Nephron (organoid): Measurements from ENCODE around the gene PDLIM5.

Source experiments
- H3K27ac Mint-ChIP-seq, 3 experiments: 2 replicates each; pipeline ENCODE4 v1.8.0; 2020; ENCODE audit warnings: mixed read lengths in 3 of 3, mild to moderate bottlenecking in 2 of 3, moderate library complexity in 1 of 3
- H3K27me3 Mint-ChIP-seq: 2 replicates; pipeline ENCODE4 v1.8.0; 2021; ENCODE audit warnings: low read depth, mild to moderate bottlenecking, moderate library complexity, mixed read lengths
- H3K36me3 Mint-ChIP-seq: 2 replicates; pipeline ENCODE4 v1.8.0; 2020; ENCODE audit warnings: low read depth, mixed read lengths
- H3K4me1 Mint-ChIP-seq: 2 replicates; pipeline ENCODE4 v1.8.0; 2020; ENCODE audit warnings: mixed read lengths
- H3K4me3 Mint-ChIP-seq, 3 experiments: 2 replicates each; pipeline ENCODE4 v1.8.0; 2020; ENCODE audit warnings: mild to moderate bottlenecking in 3 of 3, mixed read lengths in 3 of 3, moderate library complexity in 2 of 3
- H3K9me3 Mint-ChIP-seq: 2 replicates; pipeline ENCODE4 v1.8.0; 2020; ENCODE audit warnings: mixed read lengths
- CTCF ChIP-seq, 3 experiments: fragments of 200-600 bp; sonication (generic); IDR thresholded peaks; one replicate each; pipeline ENCODE4 v1.5.0; 2021; ENCODE audit warnings: antibody characterized with exemption in 3 of 3; ENCODE audit not compliant: unreplicated experiment in 3 of 3

PDLIM5 gene

GRCh38 chr4:94519019-94519418 lies 67.3 kb downstream of the PDLIM5 start:
- H3K4me1 Mint-ChIP-seq = peaks cover 28% of the 10 kb centered on the region
- no peaks in the 10 kb centered on the region for H3K36me3 Mint-ChIP-seq
- no peaks in the 10 kb centered on the region for H3K27me3 Mint-ChIP-seq
- H3K9me3 Mint-ChIP-seq = peaks cover 3% of the 10 kb centered on the region
- no peak for TF ChIP-seq CTCF (IDR thresholded peaks at IDR 0.05; ENCODE audit: unreplicated experiment in 3 of 3)
- H3K4me3 Mint-ChIP-seq = no peak overlapping the region
- peak overlapping the region in 1 of 3 experiments; percentile 8 for H3K27ac Mint-ChIP-seq

DNA sequence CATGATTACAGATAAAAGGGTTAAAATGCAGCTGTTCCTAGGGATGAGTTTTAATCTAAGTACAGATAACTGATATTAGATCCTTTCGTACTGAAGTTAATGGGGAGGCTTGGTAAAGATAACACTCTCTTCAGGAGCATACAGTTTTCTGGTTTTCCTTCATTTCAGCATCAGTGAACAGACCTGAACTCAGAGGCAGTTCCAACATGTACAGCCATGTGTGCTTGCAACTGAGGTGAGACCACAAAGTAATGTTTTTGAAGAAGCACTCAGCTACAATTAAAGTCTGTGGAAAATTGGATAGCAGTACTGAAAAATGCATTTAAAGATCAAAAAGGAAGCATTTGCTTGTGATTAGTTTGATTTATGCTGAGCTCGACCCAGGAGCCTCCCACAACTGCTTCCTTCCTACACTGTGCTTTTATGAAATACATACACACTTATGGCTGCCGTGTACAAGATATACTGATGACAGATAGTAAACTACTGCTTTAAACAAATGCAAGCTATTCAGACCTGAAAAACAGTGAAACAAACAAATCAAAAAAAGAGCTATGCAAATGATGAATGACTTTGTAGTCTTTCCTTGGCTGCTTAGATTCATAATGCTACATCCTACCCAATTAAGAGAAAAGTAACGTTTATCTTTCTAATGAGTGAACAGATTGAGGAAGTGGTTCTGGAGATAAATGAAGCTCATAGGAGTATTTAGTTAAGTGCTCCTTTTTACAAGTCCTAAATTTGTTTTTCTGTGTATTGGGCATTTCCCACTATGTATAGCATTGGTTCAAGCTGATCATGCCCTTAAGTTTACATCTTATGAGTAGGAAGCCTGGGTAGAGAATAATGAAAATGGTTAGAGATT lies 68.4 kb downstream of the PDLIM5 start:
- no peaks in the 10 kb centered on the region for H3K9me3 Mint-ChIP-seq
- no peaks in the 10 kb centered on the region for H3K27me3 Mint-ChIP-seq
- H3K27ac Mint-ChIP-seq = peak overlapping the region; percentile 28 to 57 (median 51)
- TF ChIP-seq CTCF (IDR thresholded peaks at IDR 0.05; ENCODE audit: unreplicated experiment in 3 of 3) = no peak
- no peaks in the 10 kb centered on the region for H3K36me3 Mint-ChIP-seq
- peaks cover 33% of the 10 kb centered on the region for H3K4me1 Mint-ChIP-seq
- H3K4me3 Mint-ChIP-seq = no peak overlapping the region

DNA sequence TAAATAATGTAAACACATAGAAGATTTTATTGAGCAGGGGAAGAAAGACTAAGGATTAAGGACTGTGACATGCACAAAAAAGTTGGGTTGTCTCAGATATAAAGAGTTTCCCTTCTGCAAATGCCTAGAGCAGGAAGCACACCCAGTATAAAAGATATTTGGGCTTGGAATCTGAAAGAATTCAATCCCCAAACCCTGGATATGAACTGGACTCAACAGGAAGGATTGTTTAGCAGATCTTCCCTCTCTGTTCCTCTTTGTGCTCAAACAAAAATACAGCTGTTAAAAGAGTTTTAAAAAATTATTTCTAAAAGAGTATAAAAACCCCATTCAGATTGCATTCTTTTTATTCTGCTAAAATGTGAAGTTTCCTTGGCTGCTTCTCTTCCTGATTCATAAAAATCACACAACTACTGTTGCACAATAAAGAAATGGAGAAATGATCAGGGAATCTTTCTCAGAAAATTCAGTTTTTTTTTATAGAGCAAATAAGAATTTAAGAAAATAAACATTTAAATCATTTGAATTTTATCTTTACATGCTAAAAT lies 71.4 kb downstream of the PDLIM5 start:
- no peak for TF ChIP-seq CTCF (IDR thresholded peaks at IDR 0.05; ENCODE audit: unreplicated experiment in 3 of 3)
- Mint-ChIP-seq H3K36me3 (peaks cover 5% of the 10 kb centered on the region), H3K27ac (no peak overlapping the region), H3K4me3 (no peak overlapping the region), H3K4me1 (peaks cover 39% of the 10 kb centered on the region), H3K27me3 (no peaks in the 10 kb centered on the region), H3K9me3 (no peaks in the 10 kb centered on the region)

- Mint-ChIP-seq H3K27ac (no peak overlapping the region), H3K9me3 (no peaks in the 10 kb centered on the region), H3K4me1 (peaks cover 43% of the 10 kb centered on the region), H3K27me3 (no peaks in the 10 kb centered on the region), H3K4me3 (no peak overlapping the region), H3K36me3 (peaks cover 6% of the 10 kb centered on the region)
- no peak for TF ChIP-seq CTCF (IDR thresholded peaks at IDR 0.05; ENCODE audit: unreplicated experiment in 3 of 3)
These were observed 71.9 kb downstream of the PDLIM5 start for GRCh38 chr4:94523617-94524016.

DNA sequence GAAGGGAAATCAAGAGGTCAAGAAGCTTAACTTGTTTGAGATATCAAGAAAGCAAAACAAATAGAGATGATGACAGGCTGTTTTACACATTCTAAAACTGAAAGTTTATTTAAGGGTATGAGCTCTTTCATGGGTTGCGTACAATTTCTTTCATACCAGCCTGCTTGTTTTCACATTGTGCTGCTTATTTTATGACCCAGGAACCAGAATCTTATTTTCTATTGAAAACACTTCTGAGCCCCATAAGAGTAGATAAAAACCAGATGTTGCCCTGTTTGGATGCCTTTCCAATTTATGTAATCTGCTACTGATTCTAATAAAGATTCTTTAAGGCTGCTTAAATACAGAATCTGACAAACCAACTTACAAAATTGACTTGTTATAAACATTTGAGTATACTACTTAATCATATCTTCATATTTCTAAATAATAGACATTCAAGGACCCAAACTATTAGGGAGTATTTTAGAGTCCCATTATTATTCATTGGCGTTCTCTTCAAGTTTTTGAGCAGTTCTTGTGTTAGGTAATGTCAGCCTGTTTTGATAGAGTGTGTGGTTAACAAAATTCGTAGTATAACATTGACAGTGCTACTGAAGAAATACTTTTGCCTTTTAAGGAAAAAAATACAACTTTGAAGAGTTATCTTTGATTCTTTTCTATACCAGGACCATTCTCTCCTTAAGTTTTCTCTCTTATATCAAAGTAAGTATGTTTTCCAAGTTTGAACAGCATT lies 74.4 kb downstream of the PDLIM5 start:
- Mint-ChIP-seq H3K27me3 (no peaks in the 10 kb centered on the region), H3K27ac (peak overlapping the region; percentile 27 to 59 (median 30)), H3K4me1 (peaks cover 34% of the 10 kb centered on the region), H3K4me3 (no peak overlapping the region), H3K36me3 (peaks cover 10% of the 10 kb centered on the region), H3K9me3 (no peaks in the 10 kb centered on the region)
- TF ChIP-seq CTCF (IDR thresholded peaks at IDR 0.05; ENCODE audit: unreplicated experiment in 3 of 3) = no peak
